Measurements from ENCODE around the gene ZNF830.
"Not testable (repeated sequence)": the region's sequence is repeated elsewhere in the genome, so short reads cannot be mapped to it uniquely, and the experiment has no call there.

Gene ZNF830

DNA sequence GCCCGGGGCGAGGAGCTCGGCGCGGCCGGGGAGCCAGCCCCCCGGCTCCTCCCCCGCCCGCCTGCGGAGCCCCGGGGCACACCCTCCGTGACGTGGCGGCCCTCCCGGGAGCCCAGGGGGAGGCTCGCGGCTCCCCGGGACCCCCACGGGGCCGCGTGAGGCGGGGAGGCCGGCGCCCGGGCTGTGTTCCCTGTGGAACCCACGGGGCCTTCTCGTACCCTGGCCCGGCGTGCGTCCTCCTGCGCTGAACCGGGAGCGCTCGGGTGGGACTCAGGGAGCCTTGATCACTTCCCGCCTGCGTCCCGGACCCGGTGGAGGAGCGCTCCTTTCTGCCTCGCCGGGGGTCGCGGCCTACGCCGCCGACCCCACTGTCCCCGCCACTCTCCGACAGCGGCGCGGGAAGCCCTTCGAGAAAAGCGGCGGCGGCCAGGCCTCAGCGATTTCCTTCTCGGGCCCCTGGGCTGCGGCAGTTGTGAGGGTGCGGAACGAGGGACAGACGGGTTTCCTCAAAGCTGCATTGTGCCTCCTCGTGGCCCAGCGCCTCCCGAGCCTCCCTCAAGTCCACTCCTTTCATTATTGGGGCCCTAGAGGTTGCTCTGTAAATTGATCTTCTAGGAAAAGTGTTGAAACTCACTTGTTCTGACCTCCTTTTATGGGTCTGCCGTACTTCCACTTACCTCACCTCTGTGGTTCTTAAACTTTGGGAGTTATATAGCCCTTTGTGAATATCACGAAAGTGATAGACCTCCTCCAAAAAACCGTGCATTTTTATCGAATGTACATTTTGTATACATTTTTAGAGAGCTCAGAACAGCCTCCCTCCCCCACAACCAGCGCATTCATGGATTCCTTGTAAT is 19.6 kb downstream of the ZNF830 start:
- peak overlapping the region; percentile 75 for H3K4me3 Mint-ChIP-seq
- H3K36me3 Mint-ChIP-seq, result peaks cover 27% of the 10 kb centered on the region
- peaks cover 47% of the 10 kb centered on the region for H3K4me1 Mint-ChIP-seq
- peak; percentile 97 for ATAC-seq
- H3K27ac Mint-ChIP-seq, result peak overlapping the region; percentile 92
- H3K27me3 Mint-ChIP-seq, result no peaks in the 10 kb centered on the region
- no peaks in the 10 kb centered on the region for H3K9me3 Mint-ChIP-seq

DNA sequence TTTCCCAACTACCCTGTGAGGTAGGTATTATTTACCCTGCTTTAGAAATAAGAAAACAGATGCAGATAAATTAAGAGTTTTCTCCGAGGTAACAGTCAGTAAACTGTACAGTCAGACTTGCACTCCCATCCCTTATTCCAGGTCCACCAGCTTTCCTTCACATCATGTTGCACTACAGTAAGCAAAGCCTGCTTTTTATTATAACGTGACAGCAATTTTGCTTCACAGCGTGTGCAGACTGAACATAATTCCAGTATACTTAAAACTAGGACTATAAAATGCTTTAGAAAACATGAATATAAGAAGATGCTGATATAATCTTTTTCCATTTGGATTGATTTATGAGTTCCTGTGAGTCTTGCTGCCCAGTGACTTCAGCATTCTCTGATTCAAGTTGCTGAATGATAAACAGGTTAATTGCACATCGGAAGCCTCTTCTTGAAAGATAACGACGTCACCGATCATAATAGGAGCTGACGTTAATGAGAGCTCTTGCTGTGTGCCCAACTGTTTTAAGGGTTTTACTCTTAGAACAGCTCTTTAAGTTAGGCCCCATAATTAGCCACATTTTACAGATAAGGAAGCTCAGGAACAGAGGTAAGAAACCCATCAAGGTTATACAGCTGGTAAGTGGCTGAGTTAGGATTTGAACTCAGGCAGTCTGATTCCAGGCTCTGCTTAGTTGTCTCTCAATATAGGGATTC is 20.4 kb downstream of the ZNF830 start:
- Mint-ChIP-seq H3K4me1 (peaks cover 47% of the 10 kb centered on the region), H3K9me3 (no peaks in the 10 kb centered on the region), H3K4me3 (peak overlapping the region; percentile 75), H3K36me3 (peaks cover 35% of the 10 kb centered on the region), H3K27ac (peak overlapping the region; percentile 92), H3K27me3 (no peaks in the 10 kb centered on the region)
- ATAC-seq, result no peak

DNA sequence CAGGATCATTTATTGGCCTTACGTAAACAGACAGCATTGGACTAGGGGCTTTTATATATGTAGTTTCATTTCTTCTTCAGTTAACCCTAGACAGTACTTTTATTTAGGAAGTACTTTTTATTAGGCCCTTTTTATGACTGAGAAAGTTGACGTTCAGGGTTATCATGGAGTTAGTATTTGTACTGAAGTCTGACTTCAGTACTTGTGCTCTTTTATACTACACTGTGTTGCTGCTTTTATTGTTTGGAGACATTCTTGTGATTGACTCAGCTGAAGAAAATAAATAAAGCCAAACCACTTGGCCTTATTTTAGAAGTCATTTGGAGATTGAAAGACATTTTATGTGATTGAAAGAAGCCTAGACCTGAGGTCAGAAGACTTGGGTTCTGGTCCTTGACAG is 25.9 kb downstream of the ZNF830 start:
- peaks cover 76% of the 10 kb centered on the region for H3K36me3 Mint-ChIP-seq
- H3K4me1 Mint-ChIP-seq, result peaks cover 21% of the 10 kb centered on the region
- H3K4me3 Mint-ChIP-seq, result no peak overlapping the region
- no peaks in the 10 kb centered on the region for H3K27me3 Mint-ChIP-seq
- ATAC-seq, result no peak
- H3K27ac Mint-ChIP-seq, result no peak overlapping the region
- no peaks in the 10 kb centered on the region for H3K9me3 Mint-ChIP-seq

DNA sequence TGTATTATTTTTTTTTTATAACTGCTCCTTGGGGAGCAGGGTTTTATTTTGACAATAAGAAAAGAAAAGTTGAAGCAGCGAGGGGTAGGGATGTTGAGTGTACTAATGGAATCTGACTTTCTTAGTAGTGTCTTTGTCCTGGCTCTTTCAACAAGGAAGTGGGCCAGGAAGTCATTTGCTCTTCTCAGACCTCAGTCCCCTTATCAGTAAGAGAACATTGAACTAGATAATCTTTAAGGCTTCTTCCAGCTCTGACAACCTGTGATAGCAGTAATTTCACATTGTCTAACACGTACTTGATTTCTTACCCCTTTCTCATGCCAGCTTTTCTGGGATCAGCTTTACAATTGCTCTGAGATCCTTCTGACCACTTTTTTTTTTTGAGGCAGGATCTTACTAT is 27.3 kb downstream of the ZNF830 start:
- no peak for ATAC-seq
- no peaks in the 10 kb centered on the region for H3K9me3 Mint-ChIP-seq
- peaks cover 78% of the 10 kb centered on the region for H3K36me3 Mint-ChIP-seq
- H3K27ac Mint-ChIP-seq, result no peak overlapping the region
- peaks cover 10% of the 10 kb centered on the region for H3K4me1 Mint-ChIP-seq
- H3K27me3 Mint-ChIP-seq, result no peaks in the 10 kb centered on the region
- H3K4me3 Mint-ChIP-seq, result no peak overlapping the region

DNA sequence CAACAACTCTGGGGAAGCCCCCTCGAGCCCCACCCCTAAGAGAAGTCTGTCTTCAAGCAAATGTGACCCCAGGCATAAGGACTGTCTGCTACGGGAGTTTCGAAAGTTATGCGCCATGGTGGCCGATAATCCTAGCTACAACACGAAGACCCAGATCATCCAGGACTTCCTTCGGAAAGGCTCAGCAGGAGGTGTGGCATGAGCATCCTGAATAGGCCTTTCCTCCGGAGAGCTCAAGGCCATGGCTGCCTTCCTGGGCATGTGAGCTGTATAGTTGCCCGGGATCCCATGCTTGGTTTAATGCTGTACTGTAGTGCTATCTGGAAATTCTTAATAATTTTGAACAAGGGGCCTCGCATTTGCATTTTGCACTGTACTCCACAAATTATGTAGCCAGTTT is 28.1 kb downstream of the ZNF830 start:
- no peak overlapping the region for H3K27ac Mint-ChIP-seq
- peaks cover 2% of the 10 kb centered on the region for H3K4me1 Mint-ChIP-seq
- ATAC-seq, result no peak
- no peaks in the 10 kb centered on the region for H3K27me3 Mint-ChIP-seq
- H3K4me3 Mint-ChIP-seq, result no peak overlapping the region
- H3K36me3 Mint-ChIP-seq, result peaks cover 70% of the 10 kb centered on the region
- H3K9me3 Mint-ChIP-seq, result no peaks in the 10 kb centered on the region

DNA sequence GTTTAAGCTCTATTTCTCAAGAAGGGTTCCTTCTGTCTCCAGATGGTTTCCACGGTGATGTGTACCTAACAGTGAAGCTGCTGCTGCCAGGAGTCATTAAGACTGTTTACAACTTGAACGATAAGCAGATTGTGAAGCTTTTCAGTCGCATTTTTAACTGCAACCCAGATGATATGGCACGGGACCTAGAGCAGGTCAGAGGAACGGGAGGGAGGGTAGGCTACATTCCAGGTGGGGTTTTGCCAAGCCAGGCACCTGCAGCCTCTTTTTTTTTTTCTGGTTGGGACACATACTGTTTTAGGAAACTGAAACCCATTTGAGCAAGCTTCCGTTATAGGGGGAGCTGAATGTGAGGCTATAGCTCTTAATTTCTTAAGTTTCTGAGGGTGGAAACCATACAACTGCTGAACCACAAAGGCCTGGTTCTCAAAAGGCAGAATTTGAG is 29.6 kb downstream of the ZNF830 start:
- H3K4me1 Mint-ChIP-seq, result no peaks in the 10 kb centered on the region
- peaks cover 67% of the 10 kb centered on the region for H3K36me3 Mint-ChIP-seq
- no peaks in the 10 kb centered on the region for H3K27me3 Mint-ChIP-seq
- H3K4me3 Mint-ChIP-seq, result no peak overlapping the region
- ATAC-seq, result no peak
- H3K27ac Mint-ChIP-seq, result no peak overlapping the region
- H3K9me3 Mint-ChIP-seq, result no peaks in the 10 kb centered on the region

DNA sequence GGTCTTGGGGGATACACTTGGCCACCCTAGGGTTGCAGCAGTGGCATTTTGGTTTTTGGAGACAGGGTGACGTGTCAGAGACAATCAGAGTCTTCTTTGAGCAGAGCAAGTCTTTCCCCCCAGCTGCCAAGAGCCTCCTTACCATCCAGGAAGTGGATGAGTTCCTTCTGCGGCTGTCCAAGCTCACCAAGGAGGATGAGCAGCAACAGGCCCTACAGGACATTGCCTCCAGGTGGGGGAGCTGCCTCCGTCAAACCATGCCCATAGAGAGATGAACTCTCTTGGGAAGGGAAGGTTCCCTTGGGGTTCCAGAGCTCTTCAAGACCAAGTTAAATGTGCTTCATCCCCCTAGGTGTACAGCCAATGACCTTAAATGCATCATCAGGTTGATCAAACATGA is 30.3 kb downstream of the ZNF830 start:
- no peak overlapping the region for H3K4me3 Mint-ChIP-seq

DNA sequence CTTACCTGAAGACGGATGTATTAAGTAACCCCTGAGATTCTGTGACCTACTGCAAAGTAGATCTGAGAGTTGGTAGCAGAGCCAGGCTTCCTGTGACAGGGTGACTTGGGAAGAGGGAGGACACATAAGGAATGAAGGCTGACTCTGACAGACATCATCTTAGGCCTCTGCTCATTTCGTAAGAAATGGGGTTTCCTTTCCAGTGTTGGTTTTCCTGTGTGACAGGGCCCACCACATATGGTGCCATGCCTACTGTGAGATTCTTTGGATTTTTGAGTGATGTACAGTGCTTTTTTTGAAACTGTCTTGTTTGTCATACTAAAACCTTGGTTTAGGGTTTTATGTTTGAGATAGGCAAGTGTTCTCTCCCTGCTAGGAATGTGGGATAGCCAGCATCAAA is 31.7 kb downstream of the ZNF830 start:
- Mint-ChIP-seq H3K36me3 (peaks cover 61% of the 10 kb centered on the region), H3K4me3 (no peak overlapping the region), H3K9me3 (no peaks in the 10 kb centered on the region), H3K4me1 (peaks cover 1% of the 10 kb centered on the region), H3K27me3 (no peaks in the 10 kb centered on the region), H3K27ac (no peak overlapping the region)
- no peak for ATAC-seq

More for the DNA sequence above, 30.3 kb downstream of the ZNF830 start:
- no peak for ATAC-seq
- Mint-ChIP-seq H3K9me3 (no peaks in the 10 kb centered on the region), H3K4me1 (no peaks in the 10 kb centered on the region), H3K27ac (no peak overlapping the region), H3K27me3 (no peaks in the 10 kb centered on the region), H3K36me3 (peaks cover 67% of the 10 kb centered on the region)

DNA sequence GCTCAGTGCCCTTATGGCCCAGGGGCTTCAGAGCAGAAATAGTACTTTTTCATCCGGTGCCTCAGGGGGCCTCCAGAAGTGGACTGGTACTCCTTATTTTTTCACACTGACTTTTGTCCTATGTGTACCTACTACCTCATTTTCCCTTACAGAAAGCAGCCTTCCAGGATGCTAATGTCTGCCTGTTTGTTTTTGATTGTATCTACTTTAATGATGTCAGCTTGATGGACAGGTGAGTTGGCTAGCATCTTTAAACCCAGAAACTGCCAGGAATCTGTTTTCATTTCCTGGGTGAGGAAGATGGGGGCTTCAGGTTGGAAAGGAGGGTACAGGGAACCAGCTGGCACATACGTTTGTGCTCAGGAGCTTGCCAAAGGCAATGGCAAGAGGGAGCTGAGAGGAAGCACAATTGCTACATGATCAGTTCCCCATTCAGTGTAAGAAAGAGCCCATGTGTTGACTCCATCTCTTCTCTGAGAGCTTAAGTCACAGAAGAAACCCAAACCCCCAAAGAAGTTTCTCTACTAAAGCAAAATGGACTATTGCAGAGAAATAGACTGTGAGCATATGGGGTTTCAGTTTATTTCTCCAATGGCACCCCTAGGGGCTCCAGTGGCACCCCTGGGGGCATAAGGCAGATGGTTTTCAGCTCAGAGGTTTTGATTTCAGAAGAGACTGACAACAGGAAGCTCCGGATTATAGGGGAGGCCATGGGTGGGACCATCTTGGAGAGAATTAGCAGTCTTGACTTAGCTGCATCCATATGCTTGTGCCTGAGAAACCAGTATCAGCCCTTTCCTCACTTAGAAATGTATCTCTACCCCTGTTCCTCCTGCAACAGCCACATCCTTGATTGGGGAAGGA is 35.3 kb downstream of the ZNF830 start:
- H3K27me3 Mint-ChIP-seq, result no peaks in the 10 kb centered on the region
- no peak overlapping the region for H3K27ac Mint-ChIP-seq
- peaks cover 33% of the 10 kb centered on the region for H3K36me3 Mint-ChIP-seq
- H3K4me1 Mint-ChIP-seq, result peaks cover 6% of the 10 kb centered on the region
- no peaks in the 10 kb centered on the region for H3K9me3 Mint-ChIP-seq
- ATAC-seq, result no peak
- no peak overlapping the region for H3K4me3 Mint-ChIP-seq

DNA sequence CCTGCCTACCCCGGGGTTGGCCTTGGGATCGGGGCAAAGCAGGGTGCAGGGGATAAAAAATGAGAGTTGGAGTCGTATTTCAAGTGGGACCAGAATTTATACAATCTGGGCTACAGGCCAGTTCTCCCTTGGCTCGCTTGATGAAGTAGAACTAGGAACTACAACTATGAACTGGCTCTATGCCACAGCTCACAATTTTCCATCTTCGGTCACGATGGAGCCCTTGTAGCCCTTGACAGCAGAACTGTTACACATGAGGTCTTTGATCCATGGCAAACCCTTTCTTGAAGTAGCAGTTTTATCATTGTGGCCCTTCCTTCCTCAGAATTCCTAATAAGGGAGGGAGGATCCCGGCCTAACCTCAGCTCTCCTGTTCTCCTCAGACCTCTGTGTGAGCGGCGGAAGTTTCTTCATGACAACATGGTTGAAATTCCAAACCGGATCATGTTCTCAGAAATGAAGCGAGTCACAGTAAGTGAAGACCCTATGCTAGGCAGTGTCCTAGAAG is 36.1 kb downstream of the ZNF830 start:
- Mint-ChIP-seq H3K36me3 (peaks cover 31% of the 10 kb centered on the region), H3K4me1 (peaks cover 6% of the 10 kb centered on the region), H3K9me3 (no peaks in the 10 kb centered on the region), H3K27me3 (no peaks in the 10 kb centered on the region), H3K27ac (no peak overlapping the region), H3K4me3 (no peak overlapping the region)
- no peak for ATAC-seq

DNA sequence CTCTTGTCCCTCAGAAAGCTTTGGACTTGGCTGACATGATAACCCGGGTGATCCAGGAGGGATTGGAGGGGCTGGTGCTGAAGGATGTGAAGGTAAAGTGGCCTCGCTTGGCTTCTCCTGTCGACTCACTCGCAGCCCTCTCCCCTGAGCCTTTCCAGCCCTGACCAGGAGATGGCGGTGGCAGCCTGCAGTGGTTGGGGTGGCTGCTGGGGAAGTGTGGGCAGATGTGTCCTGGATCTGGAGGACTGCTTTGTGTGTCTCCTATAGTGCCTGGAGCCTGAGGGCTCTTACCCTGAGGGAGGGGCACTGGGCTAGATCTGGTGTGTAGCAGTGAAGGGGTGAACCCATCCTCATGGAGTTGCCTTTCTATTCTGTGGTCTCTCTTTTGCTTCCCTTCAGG is 36.9 kb downstream of the ZNF830 start:
- Mint-ChIP-seq H3K9me3 (no peaks in the 10 kb centered on the region), H3K36me3 (peaks cover 31% of the 10 kb centered on the region), H3K4me1 (peaks cover 6% of the 10 kb centered on the region), H3K27me3 (no peaks in the 10 kb centered on the region), H3K27ac (peak overlapping the region; percentile 10), H3K4me3 (no peak overlapping the region)
- ATAC-seq, result peak; percentile 92

DNA sequence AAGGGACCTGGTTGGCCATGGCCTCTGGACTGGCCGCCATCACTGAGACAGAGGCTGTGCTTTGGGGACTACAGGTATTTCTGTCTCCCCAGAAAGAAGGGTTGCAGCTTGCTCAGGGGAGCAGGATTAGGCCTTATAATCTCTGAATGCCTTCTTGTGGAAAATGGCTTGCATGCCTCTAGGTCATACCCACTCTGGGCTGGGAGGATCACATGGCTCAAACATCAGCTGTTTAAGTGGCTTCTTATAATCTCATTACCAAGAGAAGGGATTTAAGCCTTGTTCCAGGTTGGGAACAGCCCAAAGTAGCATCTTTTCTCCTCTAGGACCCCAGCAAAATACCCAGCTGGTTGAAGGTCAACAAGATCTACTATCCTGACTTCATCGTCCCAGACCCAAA is 38.1 kb downstream of the ZNF830 start:
- Mint-ChIP-seq H3K27me3 (no peaks in the 10 kb centered on the region), H3K9me3 (no peaks in the 10 kb centered on the region), H3K4me3 (no peak overlapping the region), H3K36me3 (peaks cover 36% of the 10 kb centered on the region), H3K27ac (no peak overlapping the region), H3K4me1 (peaks cover 6% of the 10 kb centered on the region)
- ATAC-seq, result no peak

DNA sequence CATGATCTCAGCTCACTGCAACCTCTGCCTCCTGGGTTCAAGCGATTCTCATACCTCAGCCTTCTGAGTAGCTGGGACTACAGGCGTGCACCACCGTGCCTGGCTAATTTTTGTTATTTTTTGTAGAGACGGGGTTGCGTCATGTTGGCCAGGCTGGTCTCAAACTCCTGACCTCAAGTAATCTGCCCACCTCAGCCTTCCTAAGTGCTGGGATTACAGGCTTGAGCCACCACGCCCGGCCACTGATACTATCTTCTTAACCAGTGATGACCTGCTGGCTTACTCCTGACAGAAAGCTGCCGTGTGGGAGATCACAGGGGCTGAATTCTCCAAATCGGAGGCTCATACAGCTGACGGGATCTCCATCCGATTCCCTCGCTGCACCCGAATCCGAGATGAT is 39.6 kb downstream of the ZNF830 start:
- ATAC-seq, H3K27me3 Mint-ChIP-seq, H3K4me1 Mint-ChIP-seq, H3K9me3 Mint-ChIP-seq, H3K27ac Mint-ChIP-seq, H3K4me3 Mint-ChIP-seq: not testable (repeated sequence)
- H3K36me3 Mint-ChIP-seq, result peaks cover 33% of the 10 kb centered on the region

DNA sequence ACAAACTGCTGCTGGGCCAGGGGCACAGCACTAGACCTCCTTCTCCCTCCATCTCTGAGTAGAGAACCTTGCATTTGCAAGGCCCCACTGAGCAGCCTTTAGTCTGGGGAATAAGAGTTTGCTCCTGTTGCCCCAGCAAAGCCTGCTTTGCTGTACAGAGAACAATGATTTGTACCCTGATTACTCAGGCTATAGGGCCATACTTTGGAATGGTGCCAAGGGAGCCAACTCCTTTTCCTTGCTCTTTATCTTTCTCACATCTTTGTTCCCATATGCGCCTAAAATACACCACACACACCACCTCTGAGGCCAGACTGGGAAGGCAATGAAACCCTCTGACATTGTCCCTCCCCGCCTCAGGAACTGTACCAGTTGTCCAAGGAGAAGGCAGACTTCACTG is 40.2 kb downstream of the ZNF830 start:
- ATAC-seq, result no peak
- H3K4me3 Mint-ChIP-seq, result no peak overlapping the region
- H3K36me3 Mint-ChIP-seq, result peaks cover 27% of the 10 kb centered on the region
- H3K27me3 Mint-ChIP-seq, result no peaks in the 10 kb centered on the region
- H3K27ac Mint-ChIP-seq, result no peak overlapping the region
- no peaks in the 10 kb centered on the region for H3K9me3 Mint-ChIP-seq
- H3K4me1 Mint-ChIP-seq, result peaks cover 6% of the 10 kb centered on the region
